ENCODE data around the gene NID1.

DNA sequence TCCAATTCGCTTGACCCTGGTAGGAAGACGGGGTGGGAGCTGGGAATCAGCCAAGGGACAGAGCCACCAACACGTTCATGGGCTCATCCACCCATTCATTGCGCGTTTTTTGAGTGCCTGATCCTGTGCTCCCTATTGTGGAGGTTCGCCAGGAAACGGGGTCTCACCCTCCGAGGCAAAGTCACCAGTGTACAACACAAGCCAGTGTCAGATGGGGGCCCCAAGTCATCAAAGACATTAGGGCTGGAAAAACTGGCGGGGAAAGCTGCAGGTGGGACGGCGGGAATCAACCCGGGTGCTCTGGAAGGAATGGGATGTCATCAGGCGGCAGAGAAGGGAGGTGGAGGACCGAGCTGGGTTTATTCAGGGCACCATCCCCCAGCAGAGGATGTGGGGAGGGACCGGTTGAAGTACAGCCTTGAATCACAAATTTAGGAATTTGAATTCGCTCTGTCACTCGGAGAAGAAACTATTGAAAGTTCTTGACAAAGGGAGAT lies 667 bp upstream of the NID1 start:
- TF ChIP-seq CTCF (IDR thresholded peaks at IDR 0.05 in 2 of 3, conservative IDR thresholded peaks at IDR 0.05 in 1 of 3; ENCODE audit: borderline replicate concordance in 1 of 3, insufficient read depth in 1 of 3, low read depth in 2 of 3, low read length in 2 of 3) (no peak), EZH2 (IDR thresholded peaks at IDR 0.05) (no peak), EZH2phosphoT487 (IDR thresholded peaks at IDR 0.05; ENCODE audit: borderline replicate concordance) (no peak), ZNF274 (IDR thresholded peaks at IDR 0.05; ENCODE audit: low read depth, low read length) (no peak), POLR2A (IDR thresholded peaks at IDR 0.05; ENCODE audit: borderline replicate concordance, extremely low read depth, insufficient read depth, insufficient read length) (no peak), FOSL1 (IDR thresholded peaks at IDR 0.05; ENCODE audit: low read depth) (no peak)
- TF ChIP-seq, protein P1, sequence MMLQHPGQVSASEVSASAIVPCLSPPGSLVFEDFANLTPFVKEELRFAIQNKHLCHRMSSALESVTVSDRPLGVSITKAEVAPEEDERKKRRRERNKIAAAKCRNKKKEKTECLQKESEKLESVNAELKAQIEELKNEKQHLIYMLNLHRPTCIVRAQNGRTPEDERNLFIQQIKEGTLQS (IDR thresholded peaks at IDR 0.05): no peak

Measured in HCT116 (cell line).